C4-2B (cell line): ENCODE data around the gene NACC2.

Experiments
- H3K27ac ChIP-seq: fragments of 450-650 bp; 2 replicates; pipeline ENCODE4 v1.5.1; 2017
- CTCF ChIP-seq: fragments of 450-650 bp; conservative IDR thresholded peaks from 2 replicates; pipeline ENCODE4 v1.5.1; 2017; ENCODE audit warnings: mild to moderate bottlenecking
- ZFX ChIP-seq: fragments of 450-650 bp; IDR thresholded peaks from 2 replicates; pipeline ENCODE4 v1.6.1; 2017

NACC2 gene

GRCh38 chr9:136059321-136059791, 35.7 kb downstream of the NACC2 start:
- TF ChIP-seq CTCF (no peak), ZFX (no peak)
- no peak overlapping the region for H3K27ac ChIP-seq

DNA sequence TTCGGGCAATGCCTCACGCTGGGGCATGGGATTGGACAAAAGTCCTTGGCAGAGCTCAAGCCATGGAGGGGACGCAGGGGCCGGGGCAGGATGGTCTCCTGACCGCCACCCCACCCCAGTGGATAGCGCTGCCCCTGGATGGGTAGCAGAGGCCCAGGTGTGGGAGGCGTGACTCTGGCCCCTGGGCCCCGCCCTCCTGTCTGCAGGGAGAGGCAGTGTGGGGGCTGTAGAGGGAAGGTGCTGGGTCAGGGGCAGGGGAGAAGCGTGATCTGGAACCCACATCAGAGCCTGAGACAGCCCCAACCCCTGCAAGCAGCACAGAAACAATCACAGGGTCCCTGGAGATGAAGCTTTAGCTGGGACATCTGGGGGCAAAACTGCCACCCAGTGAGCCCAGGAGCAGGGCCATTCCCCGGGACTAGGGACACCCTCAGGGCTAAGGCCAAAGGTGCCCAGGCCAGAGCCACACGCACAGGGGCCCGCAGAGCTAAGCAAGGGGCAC, 36.2 kb downstream of the NACC2 start:
- no peak for TF ChIP-seq ZFX
- TF ChIP-seq CTCF = no peak
- H3K27ac ChIP-seq = no peak overlapping the region

GRCh38 chr9:136058084-136058483, 37.0 kb downstream of the NACC2 start:
- TF ChIP-seq ZFX = no peak
- TF ChIP-seq CTCF = no peak
- H3K27ac ChIP-seq = no peak overlapping the region

DNA sequence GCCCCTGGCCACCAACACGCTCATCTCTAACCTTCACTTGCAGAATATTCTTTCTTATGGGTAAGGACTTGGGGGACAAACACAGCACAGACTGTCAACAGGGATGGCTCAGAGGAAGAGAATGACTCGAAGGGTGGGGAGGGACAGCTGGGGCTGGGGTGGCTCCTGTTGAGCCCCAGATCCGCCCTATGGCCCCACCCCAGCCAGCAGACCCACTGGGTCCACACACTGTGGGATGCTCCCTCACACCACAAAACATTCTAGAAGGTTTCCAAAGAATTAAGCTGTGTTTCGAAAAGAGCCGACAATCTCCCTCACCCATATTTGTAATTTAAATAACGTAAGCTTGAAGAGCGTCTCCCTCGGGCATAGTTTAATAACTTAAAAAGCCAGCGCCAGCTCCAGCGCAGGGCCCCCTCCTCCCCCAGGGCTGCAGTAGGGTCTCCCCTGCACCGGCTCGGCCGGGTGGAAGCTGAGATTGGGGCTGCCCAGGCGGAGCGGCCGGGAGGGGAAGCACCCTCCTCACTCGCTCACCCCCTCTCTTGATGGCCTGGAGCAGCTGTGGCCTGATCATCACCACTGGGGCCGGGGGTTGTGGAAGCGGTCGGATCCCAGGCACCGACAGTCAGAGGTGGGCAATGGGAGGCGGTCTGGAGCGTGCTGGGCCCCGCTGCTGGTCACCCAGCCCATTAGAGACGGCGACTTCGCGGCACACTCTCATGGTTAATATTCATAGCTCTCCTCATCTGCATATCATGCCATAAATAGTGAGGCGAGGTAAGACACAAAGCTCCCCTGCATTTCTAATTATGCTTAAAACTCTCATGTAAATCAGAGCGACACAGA, 37.6 kb downstream of the NACC2 start:
- TF ChIP-seq ZFX = no peak
- TF ChIP-seq CTCF = no peak
- H3K27ac ChIP-seq = no peak overlapping the region

GRCh38 chr9:136056546-136057235, 38.4 kb downstream of the NACC2 start:
- TF ChIP-seq CTCF (no peak), ZFX (no peak)
- H3K27ac ChIP-seq = no peak overlapping the region

GRCh38 chr9:136055715-136056545, 39.2 kb downstream of the NACC2 start:
- H3K27ac ChIP-seq = no peak overlapping the region
- TF ChIP-seq CTCF = no peak
- no peak for TF ChIP-seq ZFX
